Fibroblast of skin of left quadriceps (primary cell): Measurements from ENCODE around the gene MYO9A.
A peak's percentile ranks its signal among the peaks of the same experiment; 100 is the strongest.

Experiments
- DNase-seq, 2 experiments: peaks; one replicate each; pipeline ENCODE4 v3.0.0-alpha.2; 2013; ENCODE audit warnings: low read depth in 2 of 2

The MYO9A gene

GRCh38 chr15:71781965-71782265 is 336.0 kb downstream of the MYO9A start:
- no peak for DNase-seq

DNA sequence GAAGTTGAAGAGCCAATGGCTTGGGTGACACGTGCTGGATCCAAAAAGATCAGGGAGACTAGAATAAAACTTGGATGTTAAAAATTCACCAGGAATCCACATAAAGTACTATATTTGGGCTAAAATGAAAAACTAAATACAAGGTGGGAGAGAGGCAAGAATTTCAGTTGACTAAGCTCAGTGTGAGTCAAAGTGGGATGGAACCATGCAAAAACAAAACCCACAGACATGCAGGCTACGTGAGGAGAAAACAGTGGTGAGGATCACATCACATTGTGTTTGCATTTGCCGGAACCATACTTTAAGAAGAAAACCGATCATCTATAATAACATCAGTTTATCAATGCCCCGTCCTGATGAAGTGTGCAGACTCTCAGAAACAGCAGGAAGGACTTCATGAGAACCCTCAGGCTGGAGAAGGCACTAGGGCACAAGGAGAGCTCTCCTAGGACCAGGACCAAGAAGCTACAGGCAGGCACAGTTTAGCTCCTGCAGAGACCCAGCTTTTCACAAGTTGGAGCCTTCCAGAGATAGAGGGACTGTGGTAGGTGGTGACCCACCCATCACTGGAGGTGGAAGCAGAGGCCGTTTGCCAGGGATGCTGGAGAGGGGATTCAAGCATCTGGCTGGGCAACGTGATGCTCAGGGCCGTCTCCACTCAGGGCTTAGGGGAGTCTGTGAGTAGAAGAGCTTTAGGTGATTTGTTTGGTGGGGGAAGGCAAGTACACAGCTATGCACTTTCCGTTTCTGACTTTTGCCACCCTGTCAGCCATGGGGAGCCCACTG is 336.6 kb downstream of the MYO9A start:
- no peak for DNase-seq

- peak in 1 of 2 experiments; percentile 16 for DNase-seq
Observed at GRCh38 chr15:71780115-71780976, 337.6 kb downstream of the MYO9A start.

GRCh38 chr15:71779073-71779797 is 338.7 kb downstream of the MYO9A start:
- DNase-seq: no peak

- DNase-seq: no peak
Observed at GRCh38 chr15:71777216-71777943, 340.6 kb downstream of the MYO9A start.

GRCh38 chr15:71776304-71776703 is 341.6 kb downstream of the MYO9A start:
- DNase-seq: no peak

GRCh38 chr15:71775856-71776255 is 342.1 kb downstream of the MYO9A start:
- peak in 1 of 2 experiments; percentile 27 for DNase-seq

DNA sequence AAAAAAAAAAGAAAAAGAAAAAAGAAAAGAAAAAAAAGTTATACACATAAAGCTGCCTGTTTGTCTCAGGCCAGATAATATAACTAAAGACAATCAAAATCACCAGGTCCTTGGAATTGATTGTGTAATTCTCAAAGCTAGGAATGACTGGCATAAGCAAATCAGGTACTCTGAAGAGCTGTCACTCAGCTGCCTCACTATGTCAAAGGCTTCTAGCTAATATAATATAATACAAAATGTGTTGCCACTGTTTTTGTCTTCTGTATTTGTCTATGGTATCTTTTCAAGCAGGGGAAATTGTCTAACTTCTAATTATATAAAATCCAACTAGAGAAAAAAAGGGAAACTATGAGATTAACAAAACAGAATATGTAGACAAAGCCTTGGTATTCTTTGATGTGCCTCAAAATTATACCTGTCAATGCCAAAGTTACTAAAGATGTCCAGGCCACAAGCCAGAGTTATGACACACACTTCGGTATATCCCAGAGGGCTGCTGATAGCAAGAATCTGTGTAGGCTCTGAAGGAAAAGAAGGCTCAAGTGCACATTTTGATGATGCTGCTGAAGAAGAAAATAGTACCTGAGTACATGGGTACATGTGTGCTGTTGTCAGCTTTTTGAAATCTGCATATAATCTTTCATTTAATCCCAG is 344.6 kb downstream of the MYO9A start:
- DNase-seq: no peak
